ENCODE results near the gene ID3. TPM values are rescaled to one million over a fixed set of nuclear protein-coding genes. Genes with fewer than 3 reads are reported as not detected.

Gene ID3
- total RNA-seq, 1 donor from 2014 or later = 91.4 TPM

Other genes starting within 250 kb of the ID3 start
- gene HNRNPR, start 215.2 kb downstream of the ID3 start, total RNA-seq = 109 and 113 TPM in 2 replicates
- gene ZNF436, start 189.7 kb downstream of the ID3 start, total RNA-seq = 12.2 and 13.0 TPM in 2 replicates
- gene TCEA3, start 134.8 kb downstream of the ID3 start, total RNA-seq = 3.3 and 3.4 TPM in 2 replicates
- 32.1 and 33.5 TPM in 2 replicates for gene ASAP3, start 75.3 kb downstream of the ID3 start, total RNA-seq
- 0.11 TPM in 1 of 2 replicates, not detected in the other for gene E2F2, start 28.3 kb downstream of the ID3 start, total RNA-seq
- 737 and 804 TPM in 2 replicates for gene RPL11, start 132.3 kb upstream of the ID3 start, total RNA-seq
- gene ELOA, start 184.0 kb upstream of the ID3 start, total RNA-seq = 58.1 and 62.2 TPM in 2 replicates
- 33.7 and 37.3 TPM in 2 replicates for gene PITHD1, start 218.9 kb upstream of the ID3 start, total RNA-seq
- gene LYPLA2, start 231.6 kb upstream of the ID3 start, total RNA-seq = 79.0 and 91.7 TPM in 2 replicates
- gene GALE, start 241.3 kb upstream of the ID3 start, total RNA-seq = 24.1 and 27.0 TPM in 2 replicates

Measured in astrocyte (in vitro differentiated cells and primary cell).